K562 (cell line): Measurements from ENCODE around the gene R3HDM2. TPM values are rescaled to one million over a fixed set of nuclear protein-coding genes. Genes with fewer than 3 reads are reported as not detected.

Experiments
- RCOR1 ChIP-seq, 2 experiments: IDR thresholded peaks; 2 replicates each; pipeline ENCODE4 v1.6.1; 2012; ENCODE audit warnings: low read depth in 2 of 2, low read length in 2 of 2, borderline replicate concordance in 1 of 2, improper control_type of control experiment in 1 of 2
- polyA plus RNA-seq, 8 experiments: library from polyadenylated mRNA; depleted of rRNA in 4 of 8; stranded (reverse) in 5 of 8; unstranded in 3 of 8; fragments of >200 nt; fragmentation: Nextera tagmentation in 2 of 8; fragmentation: Illumina TruSeq in 1 of 8; extraction: Ambion mirVana in 2 of 8; extraction: Trizol in 1 of 8; gene quantifications; 2 replicates each; pipeline versions ENCODE4 v1.2.1 to v1.2.3, GENCODE V29; 2011 to 2014; ENCODE audit warnings: inconsistent platforms in 1 of 8, missing spikeins in 1 of 8
- small RNA-seq: library from RNA; depleted of rRNA; stranded (forward); fragments of <200 nt; gene quantifications from one replicate; pipeline ENCODE3, GENCODE V24; 2014
- total RNA-seq, 7 experiments: library from RNA; depleted of rRNA in 6 of 7; stranded (reverse); fragments of >200 nt in 6 of 7; fragmentation: Illumina TruSeq in 2 of 7; extraction: Trizol in 2 of 7; gene quantifications; 2 replicates each; pipeline versions ENCODE4 v1.2.1 to v1.2.3, GENCODE V29; 2011 to 2021; ENCODE audit warnings: low replicate concordance in 1 of 7
- TF ChIP-seq, protein P1 (sequence below): fragments of 450-650 bp; IDR thresholded peaks from 2 replicates; pipeline ENCODE4 v1.6.1; 2017; ENCODE audit warnings: antibody characterized with exemption
- TF ChIP-seq, protein P2 (sequence below): fragments of 450-650 bp; formaldehyde crosslinking; IDR thresholded peaks from 2 replicates; pipeline ENCODE4 v1.4.0; 2020; ENCODE audit warnings: mild to moderate bottlenecking, moderate library complexity

Gene R3HDM2
- total and polyA plus RNA-seq, 9 of the 15 experiments (the other 6 are each of a cell fraction or from before 2014, with no cell fraction given) = 3.3 to 18.8 (median 9.0) TPM

DNA sequence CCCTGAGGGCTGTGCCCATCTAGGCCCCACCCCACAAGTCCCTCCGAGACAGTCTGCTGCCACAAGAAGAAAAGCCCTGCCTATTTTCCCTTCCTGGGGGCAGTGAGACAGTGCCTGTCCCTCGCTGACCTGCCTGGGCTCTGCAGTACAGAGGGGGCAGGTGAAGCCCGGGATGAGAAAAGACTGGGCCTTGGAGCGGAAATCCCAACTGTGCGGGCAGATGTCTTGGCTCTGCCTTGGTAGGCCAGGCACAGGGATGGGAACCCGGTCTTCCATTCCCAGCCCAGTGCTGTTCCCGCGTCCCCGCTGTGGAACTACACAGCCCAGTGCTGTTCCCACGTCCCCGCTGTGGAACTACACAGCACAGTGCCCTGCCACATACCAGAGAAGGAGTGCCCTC is 227.1 kb downstream of the R3HDM2 start (continued):
- TF ChIP-seq, protein P1, sequence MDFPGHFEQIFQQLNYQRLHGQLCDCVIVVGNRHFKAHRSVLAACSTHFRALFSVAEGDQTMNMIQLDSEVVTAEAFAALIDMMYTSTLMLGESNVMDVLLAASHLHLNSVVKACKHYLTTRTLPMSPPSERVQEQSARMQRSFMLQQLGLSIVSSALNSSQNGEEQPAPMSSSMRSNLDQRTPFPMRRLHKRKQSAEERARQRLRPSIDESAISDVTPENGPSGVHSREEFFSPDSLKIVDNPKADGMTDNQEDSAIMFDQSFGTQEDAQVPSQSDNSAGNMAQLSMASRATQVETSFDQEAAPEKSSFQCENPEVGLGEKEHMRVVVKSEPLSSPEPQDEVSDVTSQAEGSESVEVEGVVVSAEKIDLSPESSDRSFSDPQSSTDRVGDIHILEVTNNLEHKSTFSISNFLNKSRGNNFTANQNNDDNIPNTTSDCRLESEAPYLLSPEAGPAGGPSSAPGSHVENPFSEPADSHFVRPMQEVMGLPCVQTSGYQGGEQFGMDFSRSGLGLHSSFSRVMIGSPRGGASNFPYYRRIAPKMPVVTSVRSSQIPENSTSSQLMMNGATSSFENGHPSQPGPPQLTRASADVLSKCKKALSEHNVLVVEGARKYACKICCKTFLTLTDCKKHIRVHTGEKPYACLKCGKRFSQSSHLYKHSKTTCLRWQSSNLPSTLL = no peak
- TF ChIP-seq, protein P2, sequence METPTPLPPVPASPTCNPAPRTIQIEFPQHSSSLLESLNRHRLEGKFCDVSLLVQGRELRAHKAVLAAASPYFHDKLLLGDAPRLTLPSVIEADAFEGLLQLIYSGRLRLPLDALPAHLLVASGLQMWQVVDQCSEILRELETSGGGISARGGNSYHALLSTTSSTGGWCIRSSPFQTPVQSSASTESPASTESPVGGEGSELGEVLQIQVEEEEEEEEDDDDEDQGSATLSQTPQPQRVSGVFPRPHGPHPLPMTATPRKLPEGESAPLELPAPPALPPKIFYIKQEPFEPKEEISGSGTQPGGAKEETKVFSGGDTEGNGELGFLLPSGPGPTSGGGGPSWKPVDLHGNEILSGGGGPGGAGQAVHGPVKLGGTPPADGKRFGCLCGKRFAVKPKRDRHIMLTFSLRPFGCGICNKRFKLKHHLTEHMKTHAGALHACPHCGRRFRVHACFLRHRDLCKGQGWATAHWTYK (CRISPR knock-in tag) = no peak
- no peak for TF ChIP-seq RCOR1 (IDR thresholded peaks at IDR 0.05; ENCODE audit: borderline replicate concordance in 1 of 2, low read depth in 2 of 2, low read length in 2 of 2)

Small RNA genes lying within 50 kb of the gene (small RNA-seq; reads per million reads assigned to genes)
- not detected for gene RNU6-879P

Other genes starting within 250 kb of the R3HDM2 start
Only the 7 nearest of the 16 such genes appear.
- gene INHBC, start 3.7 kb upstream of the R3HDM2 start, total RNA-seq (2014; rRNA removed) = not detected in 2 replicates
- gene INHBC, start 3.7 kb upstream of the R3HDM2 start, total RNA-seq (2014; rRNA removed; fragmentation: Illumina TruSeq; extraction: Trizol) = not detected in 2 replicates
- gene INHBC, start 3.7 kb upstream of the R3HDM2 start, total RNA-seq (2015; rRNA removed; fragmentation: Illumina TruSeq; extraction: Trizol) = 0.07 TPM in 1 of 2 replicates, not detected in the other
- gene INHBC, start 3.7 kb upstream of the R3HDM2 start, total RNA-seq (2021) = 0.07 TPM in 1 of 2 replicates, not detected in the other
- 0.04 and 0.15 TPM in 2 replicates for gene INHBC, start 3.7 kb upstream of the R3HDM2 start, polyA plus RNA-seq (2011; rRNA removed)
- gene INHBC, start 3.7 kb upstream of the R3HDM2 start, polyA plus RNA-seq (2014; fragmentation: Illumina TruSeq; extraction: Trizol) = not detected in 2 replicates
- under 1 TPM in 1 of 2 experiments, not detected in 1; 0.17 TPM for gene INHBC, start 3.7 kb upstream of the R3HDM2 start, polyA plus RNA-seq (2014; fragmentation: Nextera tagmentation; extraction: Ambion mirVana)
- 0.24 TPM in 1 of 2 replicates, not detected in the other for gene INHBC, start 3.7 kb upstream of the R3HDM2 start, polyA plus RNA-seq (2014; rRNA removed)
- 8.2 and 12.2 TPM in 2 replicates for gene INHBE, start 24.3 kb upstream of the R3HDM2 start, total RNA-seq (2014; rRNA removed)
- 5.6 and 7.3 TPM in 2 replicates for gene INHBE, start 24.3 kb upstream of the R3HDM2 start, total RNA-seq (2014; rRNA removed; fragmentation: Illumina TruSeq; extraction: Trizol)
- 0.94 and 1.2 TPM in 2 replicates for gene INHBE, start 24.3 kb upstream of the R3HDM2 start, total RNA-seq (2015; rRNA removed; fragmentation: Illumina TruSeq; extraction: Trizol)
- 8.6 and 9.4 TPM in 2 replicates for gene INHBE, start 24.3 kb upstream of the R3HDM2 start, total RNA-seq (2021)
- 1.7 and 4.7 TPM in 2 replicates for gene INHBE, start 24.3 kb upstream of the R3HDM2 start, polyA plus RNA-seq (2011; rRNA removed)
- gene INHBE, start 24.3 kb upstream of the R3HDM2 start, polyA plus RNA-seq (2014; fragmentation: Illumina TruSeq; extraction: Trizol) = 9.1 and 11.1 TPM in 2 replicates
- 1 to 10 TPM; 1.9 TPM for gene INHBE, start 24.3 kb upstream of the R3HDM2 start, polyA plus RNA-seq (2014; fragmentation: Nextera tagmentation; extraction: Ambion mirVana)
- gene INHBE, start 24.3 kb upstream of the R3HDM2 start, polyA plus RNA-seq (2014; rRNA removed) = 8.5 and 9.9 TPM in 2 replicates
- gene GLI1, start 28.7 kb upstream of the R3HDM2 start, total RNA-seq (2014; rRNA removed) = 0.33 and 0.41 TPM in 2 replicates
- gene GLI1, start 28.7 kb upstream of the R3HDM2 start, total RNA-seq (2014; rRNA removed; fragmentation: Illumina TruSeq; extraction: Trizol) = 0.76 and 0.80 TPM in 2 replicates
- 0.30 and 2.2 TPM in 2 replicates for gene GLI1, start 28.7 kb upstream of the R3HDM2 start, total RNA-seq (2015; rRNA removed; fragmentation: Illumina TruSeq; extraction: Trizol)
- 2.1 and 3.7 TPM in 2 replicates for gene GLI1, start 28.7 kb upstream of the R3HDM2 start, total RNA-seq (2021)
- 0.33 and 1.1 TPM in 2 replicates for gene GLI1, start 28.7 kb upstream of the R3HDM2 start, polyA plus RNA-seq (2011; rRNA removed)
- gene GLI1, start 28.7 kb upstream of the R3HDM2 start, polyA plus RNA-seq (2014; fragmentation: Illumina TruSeq; extraction: Trizol) = 0.61 and 0.80 TPM in 2 replicates
- gene GLI1, start 28.7 kb upstream of the R3HDM2 start, polyA plus RNA-seq (2014; fragmentation: Nextera tagmentation; extraction: Ambion mirVana) = under 1 TPM; 0.24 to 0.31 TPM
- gene GLI1, start 28.7 kb upstream of the R3HDM2 start, polyA plus RNA-seq (2014; rRNA removed) = 0.51 and 0.64 TPM in 2 replicates
- 3.8 and 4.6 TPM in 2 replicates for gene ARHGAP9, start 48.8 kb upstream of the R3HDM2 start, total RNA-seq (2014; rRNA removed)
- gene ARHGAP9, start 48.8 kb upstream of the R3HDM2 start, total RNA-seq (2014; rRNA removed; fragmentation: Illumina TruSeq; extraction: Trizol) = 3.1 and 4.2 TPM in 2 replicates
- 5.1 and 5.8 TPM in 2 replicates for gene ARHGAP9, start 48.8 kb upstream of the R3HDM2 start, total RNA-seq (2015; rRNA removed; fragmentation: Illumina TruSeq; extraction: Trizol)
- 5.9 and 6.0 TPM in 2 replicates for gene ARHGAP9, start 48.8 kb upstream of the R3HDM2 start, total RNA-seq (2021)
- gene ARHGAP9, start 48.8 kb upstream of the R3HDM2 start, polyA plus RNA-seq (2011; rRNA removed) = 6.5 and 22.7 TPM in 2 replicates
- 5.4 and 6.5 TPM in 2 replicates for gene ARHGAP9, start 48.8 kb upstream of the R3HDM2 start, polyA plus RNA-seq (2014; fragmentation: Illumina TruSeq; extraction: Trizol)
- gene ARHGAP9, start 48.8 kb upstream of the R3HDM2 start, polyA plus RNA-seq (2014; fragmentation: Nextera tagmentation; extraction: Ambion mirVana) = 1 to 10 TPM; 1.5 to 2.0 TPM
- 3.3 and 10.2 TPM in 2 replicates for gene ARHGAP9, start 48.8 kb upstream of the R3HDM2 start, polyA plus RNA-seq (2014; rRNA removed)
- gene MARS1, start 57.0 kb upstream of the R3HDM2 start, total RNA-seq (2014; rRNA removed) = 231 and 232 TPM in 2 replicates
- gene MARS1, start 57.0 kb upstream of the R3HDM2 start, total RNA-seq (2014; rRNA removed; fragmentation: Illumina TruSeq; extraction: Trizol) = 220 and 245 TPM in 2 replicates
- 158 and 169 TPM in 2 replicates for gene MARS1, start 57.0 kb upstream of the R3HDM2 start, total RNA-seq (2015; rRNA removed; fragmentation: Illumina TruSeq; extraction: Trizol)
- 339 and 382 TPM in 2 replicates for gene MARS1, start 57.0 kb upstream of the R3HDM2 start, total RNA-seq (2021)
- gene MARS1, start 57.0 kb upstream of the R3HDM2 start, polyA plus RNA-seq (2011; rRNA removed) = 145 and 271 TPM in 2 replicates
- 298 and 362 TPM in 2 replicates for gene MARS1, start 57.0 kb upstream of the R3HDM2 start, polyA plus RNA-seq (2014; fragmentation: Illumina TruSeq; extraction: Trizol)
- gene MARS1, start 57.0 kb upstream of the R3HDM2 start, polyA plus RNA-seq (2014; fragmentation: Nextera tagmentation; extraction: Ambion mirVana) = 100 to 1,000 TPM; 117 to 168 TPM
- gene MARS1, start 57.0 kb upstream of the R3HDM2 start, polyA plus RNA-seq (2014; rRNA removed) = 221 and 229 TPM in 2 replicates
- gene DDIT3, start 89.5 kb upstream of the R3HDM2 start, total RNA-seq (2014; rRNA removed) = 68.2 and 89.9 TPM in 2 replicates
- gene DDIT3, start 89.5 kb upstream of the R3HDM2 start, total RNA-seq (2014; rRNA removed; fragmentation: Illumina TruSeq; extraction: Trizol) = 89.6 and 104 TPM in 2 replicates
- gene DDIT3, start 89.5 kb upstream of the R3HDM2 start, total RNA-seq (2015; rRNA removed; fragmentation: Illumina TruSeq; extraction: Trizol) = 53.7 and 59.1 TPM in 2 replicates
- gene DDIT3, start 89.5 kb upstream of the R3HDM2 start, total RNA-seq (2021) = 56.8 and 61.8 TPM in 2 replicates
- gene DDIT3, start 89.5 kb upstream of the R3HDM2 start, polyA plus RNA-seq (2011; rRNA removed) = 99.0 and 118 TPM in 2 replicates
- 83.9 and 103 TPM in 2 replicates for gene DDIT3, start 89.5 kb upstream of the R3HDM2 start, polyA plus RNA-seq (2014; fragmentation: Illumina TruSeq; extraction: Trizol)
- gene DDIT3, start 89.5 kb upstream of the R3HDM2 start, polyA plus RNA-seq (2014; fragmentation: Nextera tagmentation; extraction: Ambion mirVana) = 100 to 1,000 TPM; 254 to 272 TPM
- 87.2 and 127 TPM in 2 replicates for gene DDIT3, start 89.5 kb upstream of the R3HDM2 start, polyA plus RNA-seq (2014; rRNA removed)
- 4.7 and 6.3 TPM in 2 replicates for gene MBD6, start 91.8 kb upstream of the R3HDM2 start, total RNA-seq (2014; rRNA removed)
- gene MBD6, start 91.8 kb upstream of the R3HDM2 start, total RNA-seq (2014; rRNA removed; fragmentation: Illumina TruSeq; extraction: Trizol) = 2.7 and 3.8 TPM in 2 replicates
- gene MBD6, start 91.8 kb upstream of the R3HDM2 start, total RNA-seq (2015; rRNA removed; fragmentation: Illumina TruSeq; extraction: Trizol) = 3.6 and 6.1 TPM in 2 replicates
- gene MBD6, start 91.8 kb upstream of the R3HDM2 start, total RNA-seq (2021) = 46.6 and 54.8 TPM in 2 replicates
- 2.0 and 6.8 TPM in 2 replicates for gene MBD6, start 91.8 kb upstream of the R3HDM2 start, polyA plus RNA-seq (2011; rRNA removed)
- gene MBD6, start 91.8 kb upstream of the R3HDM2 start, polyA plus RNA-seq (2014; fragmentation: Illumina TruSeq; extraction: Trizol) = 14.1 and 20.3 TPM in 2 replicates
- gene MBD6, start 91.8 kb upstream of the R3HDM2 start, polyA plus RNA-seq (2014; fragmentation: Nextera tagmentation; extraction: Ambion mirVana) = 1 to 10 TPM; 2.6 to 2.9 TPM
- 12.2 and 19.8 TPM in 2 replicates for gene MBD6, start 91.8 kb upstream of the R3HDM2 start, polyA plus RNA-seq (2014; rRNA removed)